GM23338 (cell line): ENCODE data around the gene CBX2.
A peak's percentile ranks its signal among the peaks of the same experiment; 100 is the strongest.

Source experiments
- CREB1 ChIP-seq: fragments of 250-450 bp; sonication (Bioruptor Pico); IDR thresholded peaks from 2 replicates; pipeline ENCODE4 v1.5.0; 2020; ENCODE audit warnings: low read depth, mild to moderate bottlenecking, moderate library complexity
- CTCF ChIP-seq, 2 experiments: fragments of 200-600 bp in 1 of 2; sonication (generic) in 1 of 2; conservative IDR thresholded peaks; 2 replicates each; pipeline versions ENCODE4 v1.5.1 to v1.6.1; 2016 to 2017; ENCODE audit warnings: antibody characterized with exemption in 2 of 2, low read depth in 2 of 2, mild to moderate bottlenecking in 2 of 2, moderate library complexity in 1 of 2
- ETS1 ChIP-seq: IDR thresholded peaks from 2 replicates; pipeline ENCODE4 v1.6.1; 2016; ENCODE audit warnings: antibody characterized with exemption
- EZH2 ChIP-seq: fragments of 200-600 bp; sonication (generic); IDR thresholded peaks from one replicate; pipeline ENCODE4 v1.8.0; 2017; ENCODE audit warnings: antibody characterized with exemption, mild to moderate bottlenecking, low read depth; ENCODE audit not compliant: unreplicated experiment
- POLR2AphosphoS5 ChIP-seq: IDR thresholded peaks from 2 replicates; pipeline ENCODE4 v1.6.1; 2016; ENCODE audit warnings: antibody characterized with exemption, low read depth
- REST ChIP-seq: IDR thresholded peaks from one replicate; pipeline ENCODE4 v1.6.1; 2018; ENCODE audit warnings: antibody characterized with exemption; ENCODE audit not compliant: unreplicated experiment

GRCh38 chr17:79806446-79806760, 28.5 kb downstream of the CBX2 start:
- TF ChIP-seq EZH2 (peak; percentile 13), CTCF (conservative IDR thresholded peaks at IDR 0.05; ENCODE audit: low read depth in 2 of 2) (peak in 1 of 2 experiments; percentile 24; a peak in 2 of 4 replicates), CREB1 (CRISPR knock-in tag) (no peak), REST (no peak), ETS1 (no peak), POLR2AphosphoS5 (no peak)
